Kidney epithelial cell (primary cell): ENCODE results near the gene GLIS2. TPM values are rescaled to one million over a fixed set of nuclear protein-coding genes. Genes with fewer than 3 reads are reported as not detected.

ENCODE experiments used
- DNase-seq: peaks from one replicate; pipeline ENCODE4 v3.0.0-alpha.2; 2010; ENCODE audit warnings: low read depth
- H3K27me3 ChIP-seq: 2 replicates; pipeline ENCODE4 v1.6.0; 2011; ENCODE audit warnings: low read length; ENCODE audit not compliant: control insufficient read depth, insufficient read depth
- H3K36me3 ChIP-seq: 2 replicates; pipeline ENCODE4 v1.5.1; 2011; ENCODE audit warnings: low read length; ENCODE audit not compliant: control insufficient read depth, insufficient read depth
- H3K4me3 ChIP-seq: 2 replicates; pipeline ENCODE4 v1.5.1; 2011; ENCODE audit warnings: low read depth, mild to moderate bottlenecking, control low read depth, low read length
- CTCF ChIP-seq: IDR thresholded peaks from 2 replicates; pipeline ENCODE4 v1.5.1; 2011; ENCODE audit warnings: mild to moderate bottlenecking, moderate library complexity, low read length, control low read depth, inconsistent platforms; ENCODE audit not compliant: insufficient read depth, poor library complexity, severe bottlenecking
- total RNA-seq: library from RNA; depleted of rRNA; stranded (reverse); fragments of >200 nt; gene quantifications from 2 replicates; pipeline ENCODE4 v1.2.3, GENCODE V29; 2015

Gene GLIS2
- total RNA-seq, 1 donor from 2014 or later, result 11.5 TPM

DNA sequence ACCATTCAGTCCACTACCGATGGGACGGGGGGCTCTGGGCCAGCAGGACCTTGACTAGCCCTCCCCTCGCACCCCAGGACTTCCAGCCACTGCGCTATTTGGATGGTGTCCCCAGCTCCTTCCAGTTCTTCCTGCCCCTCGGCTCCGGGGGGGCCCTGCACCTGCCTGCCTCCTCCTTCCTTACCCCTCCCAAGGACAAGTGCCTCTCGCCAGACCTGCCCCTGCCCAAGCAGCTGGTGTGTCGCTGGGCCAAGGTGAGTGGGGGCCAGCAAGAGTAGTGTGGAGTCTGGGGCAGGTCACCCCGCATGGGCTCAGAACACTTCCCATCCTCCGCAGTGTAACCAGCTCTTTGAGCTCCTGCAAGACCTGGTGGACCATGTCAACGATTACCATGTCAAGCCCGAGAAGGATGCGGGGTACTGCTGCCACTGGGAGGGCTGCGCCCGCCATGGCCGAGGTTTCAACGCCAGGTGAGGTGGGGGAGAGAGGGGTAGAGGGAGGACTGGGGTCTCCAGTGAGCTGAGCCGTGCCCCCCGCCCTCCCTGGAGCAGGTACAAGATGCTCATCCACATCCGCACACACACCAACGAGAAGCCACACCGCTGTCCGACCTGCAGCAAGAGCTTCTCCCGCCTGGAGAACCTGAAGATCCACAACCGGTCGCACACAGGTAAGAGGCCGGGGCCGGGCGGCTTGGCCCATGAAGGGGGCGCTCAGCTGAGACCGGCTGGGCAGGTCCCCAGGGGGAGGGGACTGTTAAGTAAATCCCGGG, 19.0 kb downstream of the GLIS2 start:
- TF ChIP-seq CTCF, result no peak
- DNase-seq, result no peak
- peaks cover 7% of the 10 kb centered on the region for H3K36me3 ChIP-seq

GRCh38 chr16:4336701-4337539, 21.1 kb downstream of the GLIS2 start:
- Histone ChIP-seq H3K36me3 (peaks cover 7% of the 10 kb centered on the region), H3K4me3 (no peak overlapping the region), H3K27me3 (no peaks in the 10 kb centered on the region)
- TF ChIP-seq CTCF, result no peak
- DNase-seq, result no peak

More for the DNA sequence above, 19.0 kb downstream of the GLIS2 start:
- Histone ChIP-seq H3K27me3 (no peaks in the 10 kb centered on the region), H3K4me3 (no peak overlapping the region)

GRCh38 chr16:4337540-4338088, 21.7 kb downstream of the GLIS2 start:
- DNase-seq, result no peak
- Histone ChIP-seq H3K27me3 (no peaks in the 10 kb centered on the region), H3K4me3 (no peak overlapping the region), H3K36me3 (peaks cover 6% of the 10 kb centered on the region)
- TF ChIP-seq CTCF, result no peak

DNA sequence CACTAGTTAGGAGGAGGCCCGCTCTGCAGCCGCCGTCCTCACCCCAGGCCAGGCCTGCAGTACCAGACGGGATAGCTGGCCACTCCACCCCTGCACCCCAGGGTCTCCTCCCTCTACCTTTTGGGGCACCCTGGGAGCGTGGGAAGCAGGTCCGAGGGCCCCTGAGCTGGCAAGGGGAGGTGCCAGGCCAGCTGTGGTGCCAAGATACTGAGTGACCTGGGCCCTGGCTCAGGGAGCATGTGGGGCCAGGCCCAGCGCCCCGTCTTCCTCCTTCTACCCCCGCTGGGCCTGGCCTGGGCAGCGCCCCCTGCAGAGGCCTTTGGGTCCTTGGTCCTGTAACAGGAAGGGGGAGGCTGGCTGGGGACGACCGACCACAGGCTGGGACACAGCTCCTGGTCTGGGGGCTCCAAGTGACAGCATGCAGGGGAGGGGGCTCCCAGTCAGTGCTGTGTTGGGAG, 22.3 kb downstream of the GLIS2 start:
- H3K27me3 ChIP-seq, result no peaks in the 10 kb centered on the region
- no peak for TF ChIP-seq CTCF
- H3K36me3 ChIP-seq, result peaks cover 6% of the 10 kb centered on the region
- no peak for DNase-seq
- no peak overlapping the region for H3K4me3 ChIP-seq

- no peak for DNase-seq
- H3K4me3 ChIP-seq, result no peak overlapping the region
- H3K27me3 ChIP-seq, result no peaks in the 10 kb centered on the region
- peaks cover 6% of the 10 kb centered on the region for H3K36me3 ChIP-seq
- no peak for TF ChIP-seq CTCF
These were observed 22.9 kb downstream of the GLIS2 start for GRCh38 chr16:4338712-4339299.
